ENCODE data around the gene PLA2G2F. TPM values are rescaled to one million over a fixed set of nuclear protein-coding genes. Genes with fewer than 3 reads are reported as not detected.

Gene PLA2G2F
- total RNA-seq, 4 donors from 2014 or later: 0.32 TPM; not detected in 3

DNA sequence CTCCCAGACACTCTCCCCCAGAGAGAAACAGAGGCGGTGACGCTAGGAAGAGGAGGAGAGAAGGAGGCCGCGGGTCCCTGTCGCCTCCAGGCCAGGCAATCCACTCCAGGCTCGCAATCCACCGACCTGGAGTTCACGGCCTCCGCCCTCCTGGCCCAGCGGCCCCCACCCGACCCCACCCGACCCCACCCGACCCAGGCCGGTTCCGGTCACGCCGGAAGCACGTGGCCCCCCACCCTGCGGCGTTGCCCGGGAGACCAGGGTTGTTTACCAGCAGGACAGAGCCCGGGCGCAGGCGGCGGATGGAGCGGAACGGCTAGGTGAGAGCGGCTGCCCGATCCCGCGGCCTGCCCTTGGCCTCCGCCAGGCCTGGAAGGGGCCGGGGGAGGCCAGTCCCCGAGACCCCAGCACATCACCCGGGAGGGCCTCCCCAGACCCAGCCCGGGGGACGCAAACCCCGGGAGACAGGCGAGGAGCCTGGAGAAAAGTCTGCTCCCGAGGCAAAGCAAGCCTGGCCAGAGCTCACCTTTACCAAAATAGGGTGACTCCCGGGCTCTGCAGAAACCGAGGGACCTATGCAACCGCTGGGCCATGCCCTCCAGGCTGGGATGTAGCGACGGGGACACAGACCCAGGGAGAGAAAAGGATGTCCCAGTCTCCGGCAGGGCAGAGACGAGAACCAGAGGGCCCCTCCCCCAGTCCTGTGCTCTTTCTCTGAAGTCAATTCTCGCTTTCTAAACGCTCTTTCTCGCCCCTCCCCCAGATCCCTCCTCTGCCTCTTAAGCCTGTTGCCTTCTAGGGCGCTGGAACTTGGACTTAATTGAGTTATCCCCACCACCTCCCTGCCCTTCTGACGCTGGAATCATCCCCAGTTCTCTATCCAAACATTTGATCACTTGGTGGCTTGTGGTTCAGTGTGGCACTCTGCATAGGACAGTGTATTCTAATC lies 47.0 kb downstream of the PLA2G2F start, which contains the start of the genes PLA2G2C and UBXN10:
PLA2G2C (minus strand) TSS at position 685 of the 949 bp plus-strand sequence. CDS start 9,155 bp downstream, outside the sequence.
UBXN10 (plus strand) TSS at position 263 of the 949 bp plus-strand sequence. CDS start 4,466 bp downstream, outside the sequence.
- no peaks in the 10 kb centered on the region for H3K36me3 ChIP-seq
- peak; percentile 65 for TF ChIP-seq POLR2A (IDR thresholded peaks at IDR 0.05)
- TF ChIP-seq EP300 (IDR thresholded peaks at IDR 0.05; ENCODE audit: low read depth): no peak
- TF ChIP-seq POLR2AphosphoS5 (IDR thresholded peaks at IDR 0.05): peak; percentile 20 to 85 (median 55)
- TF ChIP-seq, protein P1, sequence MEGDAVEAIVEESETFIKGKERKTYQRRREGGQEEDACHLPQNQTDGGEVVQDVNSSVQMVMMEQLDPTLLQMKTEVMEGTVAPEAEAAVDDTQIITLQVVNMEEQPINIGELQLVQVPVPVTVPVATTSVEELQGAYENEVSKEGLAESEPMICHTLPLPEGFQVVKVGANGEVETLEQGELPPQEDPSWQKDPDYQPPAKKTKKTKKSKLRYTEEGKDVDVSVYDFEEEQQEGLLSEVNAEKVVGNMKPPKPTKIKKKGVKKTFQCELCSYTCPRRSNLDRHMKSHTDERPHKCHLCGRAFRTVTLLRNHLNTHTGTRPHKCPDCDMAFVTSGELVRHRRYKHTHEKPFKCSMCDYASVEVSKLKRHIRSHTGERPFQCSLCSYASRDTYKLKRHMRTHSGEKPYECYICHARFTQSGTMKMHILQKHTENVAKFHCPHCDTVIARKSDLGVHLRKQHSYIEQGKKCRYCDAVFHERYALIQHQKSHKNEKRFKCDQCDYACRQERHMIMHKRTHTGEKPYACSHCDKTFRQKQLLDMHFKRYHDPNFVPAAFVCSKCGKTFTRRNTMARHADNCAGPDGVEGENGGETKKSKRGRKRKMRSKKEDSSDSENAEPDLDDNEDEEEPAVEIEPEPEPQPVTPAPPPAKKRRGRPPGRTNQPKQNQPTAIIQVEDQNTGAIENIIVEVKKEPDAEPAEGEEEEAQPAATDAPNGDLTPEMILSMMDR (IDR thresholded peaks at IDR 0.05): no peak
- DNase-seq: peak; percentile 84
- H3K27ac ChIP-seq: peak within 1 kb of the TSS; percentile 76 to 92 (median 88)
- no peaks in the 10 kb centered on the region for H3K27me3 ChIP-seq
- in situ Hi-C loops (cut with MboI; ENCODE audit: low pct_ligation_motif_present in 1 of 4, low pct_unique_long_range_greater_than_20kb in 1 of 4, low sequenced_read_pairs in 3 of 4) (no loop called here), intact Hi-C loops (cut with DNase I; ENCODE audit: low total_unique reads) (no loop called here)
- 6 to 15% methylated on average over 3 to 36 of the region's 52 CpGs for WGBS, 2 donors (ENCODE audit: low coverage in 1 of 2)
- no peaks in the 10 kb centered on the region for H3K9me3 ChIP-seq
- peaks cover 14 to 53% (median 45%) of the 10 kb centered on the region in 4 donors for H3K4me1 ChIP-seq
- H3K4me3 ChIP-seq: peak within 1 kb of the TSS; percentile 42 to 75 (median 46)

DNA sequence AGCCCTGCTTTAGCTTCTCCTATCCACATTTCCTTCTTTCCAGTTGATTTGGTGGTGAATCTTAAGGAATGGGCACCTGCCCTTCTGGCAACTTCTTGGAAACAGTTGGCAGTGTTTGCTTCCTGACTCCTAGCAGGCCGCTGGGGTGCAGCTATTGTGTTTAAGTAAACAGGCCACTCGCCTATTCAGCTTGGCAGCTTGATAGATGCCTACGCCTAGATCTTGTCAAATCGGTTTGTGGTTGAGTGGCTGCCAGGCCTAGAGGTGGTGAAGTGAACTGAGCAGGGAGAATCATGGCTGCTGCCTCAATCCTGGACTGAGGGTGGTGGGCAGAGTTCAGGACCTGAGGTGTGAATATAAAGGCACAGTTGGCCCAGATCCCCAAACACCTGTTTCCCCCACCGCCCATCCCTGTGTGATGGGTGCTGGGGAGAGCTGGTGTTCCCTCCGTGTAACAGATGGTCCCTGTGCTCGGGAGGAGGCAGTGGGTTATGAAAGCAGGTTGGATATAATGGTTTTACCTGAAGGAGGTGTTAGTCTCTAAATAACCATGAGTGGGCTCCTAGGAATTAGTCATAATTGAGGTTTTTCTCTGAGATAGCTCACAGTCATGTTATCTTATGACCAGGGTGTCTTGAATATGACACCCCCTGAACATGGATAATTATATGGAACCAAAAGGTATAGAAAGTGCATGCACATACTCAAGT lies 48.1 kb downstream of the PLA2G2F start:
- Histone ChIP-seq H3K27me3 (no peaks in the 10 kb centered on the region), H3K36me3 (no peaks in the 10 kb centered on the region), H3K4me1 (peaks cover 14 to 58% (median 46%) of the 10 kb centered on the region in 4 donors), H3K9me3 (no peaks in the 10 kb centered on the region), H3K27ac (peak overlapping the region; percentile 76 to 92 (median 88)), H3K4me3 (peak overlapping the region in 1 of 4 donors; percentile 75)
- in situ Hi-C loops (cut with MboI; ENCODE audit: low pct_ligation_motif_present in 1 of 4, low pct_unique_long_range_greater_than_20kb in 1 of 4, low sequenced_read_pairs in 3 of 4) (no loop called here), intact Hi-C loops (cut with DNase I; ENCODE audit: low total_unique reads) (no loop called here)
- WGBS, 2 donors (ENCODE audit: low coverage in 1 of 2): 41% methylated on average over 7 of the region's 7 CpGs; no CpG with 5 or more reads in 1 of the 2 donors
- peak; percentile 77 for DNase-seq
- peak; percentile 16 to 65 (median 60) for TF ChIP-seq POLR2AphosphoS5 (IDR thresholded peaks at IDR 0.05)
- TF ChIP-seq POLR2A (IDR thresholded peaks at IDR 0.05): peak; percentile 57
- TF ChIP-seq, protein P1 (IDR thresholded peaks at IDR 0.05): peak in 2 of 5 experiments; percentile 54 to 65
- no peak for TF ChIP-seq EP300 (IDR thresholded peaks at IDR 0.05; ENCODE audit: low read depth)

DNA sequence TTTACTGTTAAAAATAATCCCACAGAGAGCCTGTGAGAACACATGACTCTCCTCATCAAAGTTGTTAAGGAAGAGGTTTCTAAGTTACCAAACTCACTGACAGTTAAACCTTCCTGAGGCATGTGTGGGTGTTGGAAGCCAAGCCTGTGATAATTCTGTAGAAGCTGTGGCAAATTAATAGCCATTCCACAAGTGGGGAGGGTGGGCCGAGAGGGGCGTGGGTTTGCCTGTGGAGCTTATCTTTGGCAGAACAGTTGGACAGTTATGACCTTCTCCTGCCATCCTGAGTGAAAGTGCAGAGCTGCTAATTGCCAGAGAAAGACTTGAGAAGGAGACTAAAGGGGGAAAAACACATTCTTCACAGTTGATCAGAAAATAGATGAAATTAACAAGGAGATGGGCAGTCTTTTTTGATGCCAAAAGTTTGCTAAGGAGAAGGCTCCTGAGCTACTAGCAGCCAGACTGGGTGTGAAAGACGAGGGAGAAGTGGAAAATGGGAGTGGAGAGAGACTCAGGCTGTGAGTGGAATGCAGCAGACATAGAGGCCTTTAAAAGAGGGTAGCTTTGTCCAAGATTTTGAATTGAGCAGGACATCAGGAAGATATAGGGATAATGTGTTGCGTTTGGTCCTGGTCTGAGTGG lies 48.8 kb downstream of the PLA2G2F start:
- no peak for TF ChIP-seq POLR2AphosphoS5 (IDR thresholded peaks at IDR 0.05)
- TF ChIP-seq, protein P1 (IDR thresholded peaks at IDR 0.05): no peak
- no peak for TF ChIP-seq EP300 (IDR thresholded peaks at IDR 0.05; ENCODE audit: low read depth)
- no peak for TF ChIP-seq POLR2A (IDR thresholded peaks at IDR 0.05)

More for the DNA sequence above, 48.8 kb downstream of the PLA2G2F start:
- in situ Hi-C loops (cut with MboI; ENCODE audit: low pct_ligation_motif_present in 1 of 4, low pct_unique_long_range_greater_than_20kb in 1 of 4, low sequenced_read_pairs in 3 of 4): no loop called here
- intact Hi-C loops (cut with DNase I; ENCODE audit: low total_unique reads): no loop called here
- no peak overlapping the region for H3K4me3 ChIP-seq
- no peaks in the 10 kb centered on the region for H3K9me3 ChIP-seq
- no peak for DNase-seq
- 33 to 40% methylated on average over 1 to 4 of the region's 4 CpGs for WGBS, 2 donors (ENCODE audit: low coverage in 1 of 2)
- H3K4me1 ChIP-seq: peaks cover 14 to 60% (median 47%) of the 10 kb centered on the region in 4 donors
- H3K36me3 ChIP-seq: no peaks in the 10 kb centered on the region
- H3K27ac ChIP-seq: peak overlapping the region; percentile 76 to 92 (median 88)
- no peaks in the 10 kb centered on the region for H3K27me3 ChIP-seq

Data from transverse colon (tissue), 4 donors.